Stimulated activated CD8-positive, alpha-beta memory T cell treated with anti-CD3 and anti-CD28 coated beads, Interleukin-2, amount 100 ng/mL, for 1 hour (primary cell): ENCODE data around the gene CROCC2.

Experiments
- DNase-seq, 2 donors: peaks; one replicate each; pipeline ENCODE4 v3.0.0-alpha.2; 2020; ENCODE audit warnings: low read depth in 2 of 2

Gene CROCC2

GRCh38 chr2:240956171-240956934, 50.2 kb downstream of the CROCC2 start:
- no peak for DNase-seq

DNA sequence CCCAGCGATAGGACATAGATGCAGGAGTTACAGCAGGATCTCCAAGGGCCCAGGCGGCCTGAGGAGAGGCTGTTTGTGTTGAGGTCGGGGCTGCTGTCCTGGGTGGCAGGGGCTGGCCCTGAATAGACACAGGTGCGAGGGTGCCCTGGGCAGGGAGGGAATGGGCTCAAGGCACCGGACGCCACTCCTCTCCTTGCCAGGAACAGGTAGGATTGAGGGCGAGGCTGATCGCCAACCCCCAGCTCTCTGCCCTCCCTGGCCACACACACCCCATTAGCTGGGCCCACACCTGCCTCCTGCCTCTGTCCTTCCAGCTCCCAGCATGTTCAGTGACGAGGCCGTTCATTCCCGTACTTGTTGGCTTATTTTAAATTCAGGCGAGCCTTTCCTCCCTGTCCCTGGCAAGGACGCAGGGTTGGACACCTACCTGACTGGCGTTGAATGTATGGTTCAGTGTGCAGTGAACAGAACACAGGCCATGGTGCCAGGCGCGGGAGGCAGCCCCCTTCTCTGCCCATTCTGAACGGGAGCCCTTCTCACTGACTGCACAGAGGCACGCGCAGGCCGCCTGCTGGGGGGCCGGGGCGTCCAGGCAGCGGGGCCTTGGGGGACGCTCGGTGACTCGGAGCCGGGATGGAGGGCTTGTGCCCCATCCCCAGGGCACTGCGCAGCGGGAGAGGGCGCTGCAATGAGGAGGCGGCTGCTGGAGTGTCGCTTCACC, 51.0 kb downstream of the CROCC2 start:
- no peak for DNase-seq

DNA sequence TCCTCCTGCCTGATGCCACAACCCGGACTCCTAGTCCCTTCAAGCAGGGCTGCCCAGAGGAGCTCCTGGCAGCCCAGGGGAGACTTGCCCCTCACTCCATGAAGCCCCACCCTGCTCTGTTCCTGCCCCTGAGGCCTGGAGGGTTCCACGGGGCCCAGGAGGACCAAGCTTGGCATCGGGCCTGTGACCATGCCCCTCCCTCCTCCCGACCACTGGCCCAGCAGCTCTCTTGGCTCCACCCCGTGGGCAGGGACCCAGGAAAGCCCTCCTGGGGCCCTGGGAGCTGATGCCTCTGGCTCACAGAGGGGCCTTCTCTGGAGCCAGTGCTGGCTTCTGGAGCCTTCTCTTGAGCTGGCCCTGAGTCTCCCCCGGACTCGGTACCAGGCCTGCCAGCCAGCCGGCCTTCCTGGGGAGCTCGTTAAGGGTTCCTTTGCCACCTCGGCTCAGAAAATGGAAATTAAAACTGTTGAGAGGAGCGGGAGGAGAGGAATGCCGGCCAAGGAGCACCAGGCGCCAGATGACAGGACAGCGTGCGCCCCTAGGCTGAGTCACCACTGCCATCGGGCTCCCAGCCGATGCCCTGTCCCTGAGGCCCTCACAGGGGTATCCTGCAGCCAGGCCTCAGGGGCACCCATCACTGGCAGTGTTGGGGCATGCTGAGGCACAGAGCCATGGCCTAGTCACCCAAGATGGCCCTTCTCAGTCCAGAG, 51.7 kb downstream of the CROCC2 start:
- DNase-seq: no peak

GRCh38 chr2:240958366-240959213, 52.5 kb downstream of the CROCC2 start:
- DNase-seq: no peak

DNA sequence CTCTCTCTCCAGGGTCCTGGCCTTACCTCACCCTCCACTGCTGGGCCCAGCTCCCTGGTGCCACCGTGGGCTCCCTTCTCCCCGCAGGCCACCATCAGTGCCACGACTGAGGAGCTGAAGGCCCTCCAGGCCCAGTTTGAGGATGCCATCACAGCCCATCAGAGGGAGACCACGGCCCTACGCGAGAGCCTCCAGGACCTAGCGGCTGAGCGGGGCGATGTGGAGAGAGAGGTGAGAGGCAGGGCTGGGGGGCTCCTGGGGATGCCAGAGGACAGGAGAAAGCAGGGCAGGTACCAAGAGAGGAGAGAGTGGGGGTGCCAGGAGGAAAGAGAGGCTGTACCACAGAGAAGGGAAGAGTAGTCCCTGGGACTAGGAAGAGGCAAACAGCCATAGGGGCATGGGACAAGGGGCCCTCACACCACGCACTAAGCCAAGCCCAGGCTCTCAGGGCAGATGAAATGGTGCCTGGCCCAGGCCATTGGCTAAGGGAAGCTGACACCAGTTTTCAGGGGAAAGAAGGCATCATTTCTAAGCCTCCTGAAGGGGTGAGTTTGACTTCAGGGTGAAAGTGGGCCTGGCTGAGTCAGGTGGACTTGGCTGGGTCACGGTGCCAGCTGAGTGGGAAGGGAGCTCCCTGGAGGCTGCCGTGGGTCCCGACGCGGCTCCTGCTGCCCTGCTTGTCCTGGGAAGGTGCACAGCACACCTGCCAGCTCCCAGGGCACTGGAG, 53.2 kb downstream of the CROCC2 start:
- no peak for DNase-seq

- no peak for DNase-seq
These were observed 53.8 kb downstream of the CROCC2 start for GRCh38 chr2:240959941-240960308.

- no peak for DNase-seq
These were observed 54.3 kb downstream of the CROCC2 start for GRCh38 chr2:240960309-240960970.

- no peak for DNase-seq
These were observed 55.1 kb downstream of the CROCC2 start for GRCh38 chr2:240960971-240961876.

DNA sequence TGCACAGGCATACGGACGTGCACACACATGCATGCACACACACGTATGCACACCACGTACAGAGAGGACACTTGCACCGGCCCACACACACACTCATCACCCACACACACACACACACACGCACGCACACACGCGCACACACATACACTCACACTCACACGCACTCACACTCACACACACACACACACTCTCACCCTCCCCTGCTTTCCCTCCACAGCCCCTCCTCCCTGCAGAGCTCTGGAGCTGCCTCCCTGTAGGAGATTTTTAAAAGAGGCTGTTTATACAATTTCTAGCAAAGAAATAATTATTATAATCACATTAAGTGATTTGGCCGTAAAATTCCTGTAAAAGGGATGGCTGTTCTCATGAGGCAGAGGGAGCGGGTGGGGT, 55.8 kb downstream of the CROCC2 start:
- DNase-seq: no peak

- DNase-seq: no peak
These were observed 56.3 kb downstream of the CROCC2 start for GRCh38 chr2:240962300-240963064.

DNA sequence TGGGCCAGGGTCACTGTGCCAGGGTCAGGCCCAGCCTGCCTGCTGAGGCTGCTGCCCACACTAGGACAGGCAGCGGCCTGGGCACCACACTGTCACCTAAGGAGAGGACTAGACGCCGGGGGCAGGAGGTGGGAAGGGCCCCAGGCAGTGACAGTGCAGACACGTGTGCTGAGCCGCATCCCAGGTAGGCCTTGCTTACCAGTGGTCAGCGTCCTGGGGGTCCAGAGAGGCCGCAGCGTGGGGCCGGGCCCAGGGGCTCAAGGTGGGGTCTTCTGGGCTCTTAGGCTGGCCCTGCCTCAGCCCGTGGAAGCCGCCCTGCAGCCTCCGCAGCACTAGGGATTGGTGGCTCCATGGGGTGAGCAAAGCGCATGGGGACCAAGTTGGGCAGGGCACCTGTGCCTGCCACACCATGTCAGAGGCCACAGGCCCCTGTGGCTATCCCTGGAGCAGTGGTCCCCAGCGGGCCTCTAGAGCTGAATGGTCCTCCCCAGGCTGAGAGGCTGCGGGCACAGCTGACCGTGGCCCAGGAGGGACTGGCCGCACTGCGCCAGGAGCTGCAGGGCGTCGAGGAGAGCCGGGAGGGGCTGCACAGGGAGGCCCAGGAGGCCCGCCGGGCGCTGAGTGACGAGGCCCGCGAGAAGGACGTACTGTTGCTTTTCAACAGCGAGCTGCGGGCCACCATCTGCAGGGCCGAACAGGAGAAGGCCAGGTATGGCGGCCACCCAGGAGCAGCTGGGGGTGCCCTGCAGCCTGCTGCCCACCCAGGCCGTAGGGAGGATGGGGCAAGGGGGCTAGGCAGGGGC, 57.1 kb downstream of the CROCC2 start:
- DNase-seq: no peak

GRCh38 chr2:240963868-240964703, 58.0 kb downstream of the CROCC2 start:
- no peak for DNase-seq

DNA sequence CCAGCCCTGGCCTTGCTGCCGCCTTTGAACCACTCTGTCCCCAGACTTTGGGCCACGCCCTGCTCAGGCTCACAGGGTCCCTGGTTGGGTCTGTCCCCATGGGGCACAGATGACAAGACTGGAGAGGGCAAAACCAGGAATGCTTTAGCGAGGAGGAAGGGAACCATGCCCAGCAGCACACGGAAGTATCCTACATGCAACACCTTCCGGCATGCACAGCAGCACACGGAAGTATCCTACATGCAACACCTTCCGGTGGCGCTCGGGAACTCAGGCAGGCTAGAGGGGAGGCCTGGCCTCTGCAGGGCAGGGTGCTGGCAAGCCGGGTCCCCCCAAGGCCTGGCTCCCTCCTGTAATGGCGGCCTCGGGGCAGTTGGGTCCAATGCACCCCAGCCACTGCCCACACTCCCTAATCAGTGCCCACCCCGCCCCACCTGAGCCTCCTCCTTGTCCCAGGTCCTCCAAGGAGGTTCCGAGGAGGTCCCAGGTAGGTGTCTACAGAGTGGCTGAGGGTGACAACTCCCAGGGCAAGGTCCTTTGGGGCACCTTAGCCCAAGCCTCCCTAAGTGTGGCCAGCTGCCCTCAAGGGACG, 58.7 kb downstream of the CROCC2 start:
- DNase-seq: no peak

GRCh38 chr2:240965296-240965904, 59.3 kb downstream of the CROCC2 start:
- no peak for DNase-seq

DNA sequence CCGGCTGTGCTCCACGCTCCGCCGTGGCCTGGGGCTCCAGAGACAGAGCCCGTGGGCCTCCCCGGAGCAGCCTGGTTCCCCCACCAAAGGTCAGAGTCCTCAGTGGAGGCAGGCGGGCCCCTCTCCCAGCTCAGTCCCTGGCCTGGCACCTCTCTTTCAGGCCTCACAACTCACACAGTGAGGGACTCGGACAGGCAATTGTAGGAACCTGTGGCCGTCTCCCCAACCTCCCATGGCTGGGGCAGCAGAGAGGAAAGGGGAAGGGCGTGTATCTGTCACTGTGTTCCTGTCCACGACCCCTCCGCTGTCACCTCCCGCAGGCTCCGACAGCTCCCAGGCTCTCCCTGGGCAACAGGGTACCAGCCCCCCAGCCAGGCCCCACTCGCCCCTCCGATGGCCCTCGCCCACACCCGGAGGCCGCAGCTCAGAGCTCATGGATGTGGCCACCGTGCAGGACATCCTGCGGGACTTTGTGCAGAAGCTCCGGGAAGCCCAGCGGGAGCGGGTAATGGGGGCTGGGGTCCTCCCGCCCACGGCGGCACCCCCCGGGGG, 59.8 kb downstream of the CROCC2 start:
- DNase-seq: no peak

DNA sequence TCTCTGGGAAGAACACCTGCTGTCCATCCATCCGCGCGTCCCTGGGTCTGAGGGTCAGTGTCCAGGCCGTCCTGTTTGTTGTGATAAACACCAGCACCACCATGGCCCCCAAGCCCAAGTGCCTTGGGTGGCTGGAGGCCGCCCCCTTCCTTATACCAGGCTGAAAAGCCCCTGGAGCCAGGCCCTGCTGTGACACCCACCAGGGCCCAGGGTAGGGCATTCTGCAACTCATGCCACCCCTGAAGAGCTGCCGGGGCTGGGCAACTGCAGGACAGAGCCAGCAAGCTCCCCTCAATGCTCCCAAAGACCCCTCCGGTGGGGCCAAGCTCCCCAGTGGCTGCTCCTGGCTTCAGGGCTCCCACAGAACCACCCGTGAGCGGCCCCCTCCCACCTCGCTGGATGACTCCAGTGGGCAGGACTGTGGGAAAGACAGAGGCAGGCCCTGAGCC, 60.3 kb downstream of the CROCC2 start:
- no peak for DNase-seq
